GM12874 (cell line): ENCODE data around the gene SLC10A1.

Experiments used
- CTCF ChIP-seq: IDR thresholded peaks from 2 replicates; pipeline ENCODE4 v1.5.1; 2011; ENCODE audit warnings: low read depth, mild to moderate bottlenecking, control low read depth, low read length, moderate library complexity; ENCODE audit not compliant: insufficient read depth

Gene SLC10A1

GRCh38 chr14:69794791-69795190, 2.2 kb downstream of the SLC10A1 start:
- no peak for TF ChIP-seq CTCF

DNA sequence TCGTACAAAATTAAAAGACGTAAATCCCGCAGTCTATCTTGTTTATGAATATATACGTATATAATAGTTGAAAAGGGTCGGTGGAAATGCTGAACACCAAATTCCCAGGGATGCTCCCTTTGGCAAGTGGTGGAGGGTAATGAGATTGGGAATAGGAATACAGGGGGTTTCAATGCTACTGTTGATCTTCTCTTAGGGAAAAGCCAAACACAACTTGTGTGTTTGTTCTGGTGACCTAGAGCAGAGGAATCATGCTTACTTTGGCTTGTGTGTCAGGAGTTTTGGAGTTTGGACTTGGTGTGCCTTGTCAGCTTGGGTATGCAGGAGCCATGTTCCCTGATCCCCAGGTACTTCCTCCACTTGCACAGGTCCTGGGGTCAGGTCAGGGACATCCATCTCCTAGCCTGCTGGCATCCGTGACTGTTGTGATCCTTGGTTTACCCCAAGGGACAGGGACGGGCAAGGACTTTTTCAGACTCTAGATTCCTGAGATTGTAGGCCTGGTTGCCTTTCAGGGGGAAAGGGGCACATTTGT, 4.1 kb downstream of the SLC10A1 start:
- no peak for TF ChIP-seq CTCF

DNA sequence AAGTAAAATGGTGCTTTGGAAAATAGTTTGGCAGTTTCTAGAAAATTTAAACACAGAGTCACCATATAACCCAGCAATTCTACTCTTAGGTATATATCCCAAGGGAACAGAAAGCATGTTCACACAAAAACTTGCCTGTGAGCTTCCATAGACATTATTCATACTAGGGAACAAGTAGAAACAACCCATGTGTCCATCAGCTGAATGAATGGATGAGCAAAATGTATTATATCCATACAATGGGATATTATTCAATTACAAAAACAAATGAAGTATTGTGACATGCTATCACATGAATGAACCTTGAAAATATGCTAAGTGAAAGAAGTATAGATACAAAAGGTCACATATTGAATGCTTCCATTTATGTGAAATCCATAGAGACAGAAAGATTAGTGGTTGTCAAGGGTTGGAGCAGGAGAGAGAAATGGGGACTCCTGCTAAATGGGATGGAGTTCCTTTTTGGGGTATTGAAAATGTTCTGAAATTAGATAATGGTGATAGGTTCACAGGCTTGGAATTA, 7.9 kb downstream of the SLC10A1 start:
- no peak for TF ChIP-seq CTCF

- TF ChIP-seq CTCF: no peak
These were observed 10.4 kb downstream of the SLC10A1 start for GRCh38 chr14:69786603-69787002.

GRCh38 chr14:69784942-69785341, 12.1 kb downstream of the SLC10A1 start:
- TF ChIP-seq CTCF: no peak

DNA sequence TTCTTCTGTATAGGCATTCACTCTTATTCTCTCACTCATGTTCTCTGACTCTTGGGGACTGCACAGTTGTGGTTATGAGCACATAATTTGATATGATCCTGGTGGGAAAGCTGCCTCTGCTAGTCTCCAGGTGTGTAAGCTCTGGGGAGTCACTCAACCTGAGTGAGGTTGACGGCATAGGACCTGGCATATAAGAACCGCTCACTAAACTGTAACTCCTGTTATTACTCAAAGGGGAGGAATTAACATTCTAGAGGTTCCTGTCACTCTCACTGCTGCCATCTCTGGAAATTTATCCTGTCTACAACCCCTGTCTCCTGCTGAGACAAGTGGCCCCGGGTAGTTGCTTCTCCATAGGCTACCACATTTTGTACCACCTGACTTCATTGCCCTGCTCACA, 16.1 kb downstream of the SLC10A1 start:
- TF ChIP-seq CTCF: no peak

- TF ChIP-seq CTCF: no peak
These were observed 16.9 kb downstream of the SLC10A1 start for GRCh38 chr14:69780092-69780491.
